ENCODE data around the gene GALNT16. TPM values are rescaled to one million over a fixed set of nuclear protein-coding genes. Genes with fewer than 3 reads are reported as not detected.

The GALNT16 gene
- total and polyA plus RNA-seq, 2 of the 8 experiments (the other 6 are each of a cell fraction or from before 2014, with no cell fraction given): 5.4 to 6.3 TPM

GRCh38 chr14:69358233-69358963 is 98.4 kb downstream of the GALNT16 start (continued):
- TF ChIP-seq CHD7 (IDR thresholded peaks at IDR 0.05; ENCODE audit: insufficient replicate concordance, low read length) (no peak), CTBP2 (IDR thresholded peaks at IDR 0.05; ENCODE audit: borderline replicate concordance, insufficient read depth, insufficient read length, low read length) (no peak), HDAC6 (IDR thresholded peaks at IDR 0.05; ENCODE audit: low read depth, low read length) (no peak), SAP30 (IDR thresholded peaks at IDR 0.05; ENCODE audit: insufficient read depth, insufficient replicate concordance, low read length) (no peak), EGR1 (IDR thresholded peaks at IDR 0.05; ENCODE audit: borderline replicate concordance, low read depth, low read length) (no peak), TAF7 (optimal IDR thresholded peaks at IDR 0.05; ENCODE audit: borderline replicate concordance, low read depth, low read length) (no peak), CBX5 (IDR thresholded peaks at IDR 0.05; ENCODE audit: low read depth, low read length) (no peak), YY1 (IDR thresholded peaks at IDR 0.05; ENCODE audit: low read depth, low read length) (no peak), CREB1 (IDR thresholded peaks at IDR 0.05) (no peak), EP300 (IDR thresholded peaks at IDR 0.05; ENCODE audit: borderline replicate concordance in 1 of 2, low read depth in 2 of 2, low read length in 2 of 2) (no peak)

Data from H1 (cell line).